PC-9 (cell line): ENCODE data around the gene APOB. TPM values are rescaled to one million over a fixed set of nuclear protein-coding genes. Genes with fewer than 3 reads are reported as not detected.

Experiments
- BruUV-seq: library from RNA; stranded (reverse); fragments of 400-500 nt; replicated peaks from 2 replicates; lab custom pipeline; 2021; lab: Mats Ljungman, UMichigan
- CTCF ChIA-PET: fragments of 300-600 bp; sonication (Branson Sonifier 250); formaldehyde crosslinking; loops from one replicate; lab custom pipeline; 2022; ENCODE audit warnings: antibody characterized with exemption; lab: Charles Lee
- POLR2A ChIA-PET: fragments of 300-600 bp; sonication (Branson Sonifier 250); formaldehyde crosslinking; loops from one replicate; lab custom pipeline; 2022; ENCODE audit warnings: antibody characterized with exemption; ENCODE audit not compliant: unreplicated experiment; lab: Charles Lee
- DNase-seq, 2 experiments: peaks; one replicate each; pipeline versions ENCODE4 v3.0.0 to v3.0.0-alpha.2; 2015 to 2022; ENCODE audit warnings: mixed read lengths in 1 of 2
- H2AFZ ChIP-seq: fragments of 200-600 bp; sonication (generic); 2 replicates; pipeline ENCODE4 v1.8.1; 2017; ENCODE audit warnings: antibody characterized with exemption
- H3F3A ChIP-seq: fragments of 200-600 bp; sonication (generic); 2 replicates; pipeline ENCODE4 v1.8.1; 2017; ENCODE audit warnings: antibody characterized with exemption, mild to moderate bottlenecking, low read depth; ENCODE audit not compliant: insufficient read depth
- H3K27ac ChIP-seq: fragments of 200-600 bp; sonication (generic); 2 replicates; pipeline ENCODE4 v1.6.1; 2016; ENCODE audit warnings: mixed run types
- H3K27me3 ChIP-seq: fragments of 200-600 bp; sonication (generic); 2 replicates; pipeline ENCODE4 v1.6.1; 2016; ENCODE audit warnings: low read depth, mixed run types; ENCODE audit not compliant: insufficient read depth
- H3K36me3 ChIP-seq: fragments of 200-600 bp; sonication (generic); 2 replicates; pipeline ENCODE4 v1.6.1; 2016; ENCODE audit warnings: low read depth, mixed run types
- H3K4me1 ChIP-seq: fragments of 200-600 bp; sonication (generic); replicated peaks from 2 replicates; pipeline ENCODE4 v1.6.1; 2016; ENCODE audit warnings: mixed run types; ENCODE audit not compliant: insufficient read depth
- H3K4me2 ChIP-seq: fragments of 200-600 bp; sonication (generic); 2 replicates; pipeline ENCODE4 v1.6.1; 2017; ENCODE audit warnings: mixed run types
- H3K4me3 ChIP-seq: fragments of 200-600 bp; sonication (generic); 2 replicates; pipeline ENCODE4 v1.6.1; 2016; ENCODE audit warnings: mixed run types
- H3K79me2 ChIP-seq: fragments of 200-600 bp; sonication (generic); 2 replicates; pipeline ENCODE4 v1.6.1; 2017; ENCODE audit warnings: low read depth, mixed run types
- H3K9me2 ChIP-seq: fragments of 200-600 bp; sonication (generic); 2 replicates; pipeline ENCODE4 v1.8.1; 2017; ENCODE audit warnings: mild to moderate bottlenecking; ENCODE audit not compliant: insufficient read depth
- H3K9me3 ChIP-seq: fragments of 200-600 bp; sonication (generic); 2 replicates; pipeline ENCODE4 v1.8.1; 2016; ENCODE audit warnings: low read depth; ENCODE audit not compliant: insufficient read depth
- H4K20me1 ChIP-seq: fragments of 200-600 bp; sonication (generic); 2 replicates; pipeline ENCODE4 v1.8.1; 2017; ENCODE audit not compliant: insufficient read depth
- EZH2 ChIP-seq: fragments of 200-600 bp; sonication (generic); IDR thresholded peaks from 2 replicates; pipeline ENCODE4 v1.8.0; 2017; ENCODE audit warnings: antibody characterized with exemption, low read depth
- intact Hi-C: fragments of 100-400 bp; cut with micrococcal nuclease; formaldehyde crosslinking; loops from one replicate; pipeline ENCODE4 v1.10.0; 2022; ENCODE audit not compliant: unreplicated experiment
- total RNA-seq: library from RNA; stranded (reverse); gene quantifications from 2 replicates; pipeline ENCODE4 v1.2.3, GENCODE V29; 2021
- TF ChIP-seq, protein P1 (sequence below): fragments of 200-600 bp; sonication (generic); conservative IDR thresholded peaks from 2 replicates; pipeline ENCODE4 v1.6.1; 2017; ENCODE audit warnings: mixed run types, antibody characterized with exemption, mild to moderate bottlenecking, moderate library complexity

Gene APOB
- total RNA-seq, 1 experiment from 2014 or later: not detected

DNA sequence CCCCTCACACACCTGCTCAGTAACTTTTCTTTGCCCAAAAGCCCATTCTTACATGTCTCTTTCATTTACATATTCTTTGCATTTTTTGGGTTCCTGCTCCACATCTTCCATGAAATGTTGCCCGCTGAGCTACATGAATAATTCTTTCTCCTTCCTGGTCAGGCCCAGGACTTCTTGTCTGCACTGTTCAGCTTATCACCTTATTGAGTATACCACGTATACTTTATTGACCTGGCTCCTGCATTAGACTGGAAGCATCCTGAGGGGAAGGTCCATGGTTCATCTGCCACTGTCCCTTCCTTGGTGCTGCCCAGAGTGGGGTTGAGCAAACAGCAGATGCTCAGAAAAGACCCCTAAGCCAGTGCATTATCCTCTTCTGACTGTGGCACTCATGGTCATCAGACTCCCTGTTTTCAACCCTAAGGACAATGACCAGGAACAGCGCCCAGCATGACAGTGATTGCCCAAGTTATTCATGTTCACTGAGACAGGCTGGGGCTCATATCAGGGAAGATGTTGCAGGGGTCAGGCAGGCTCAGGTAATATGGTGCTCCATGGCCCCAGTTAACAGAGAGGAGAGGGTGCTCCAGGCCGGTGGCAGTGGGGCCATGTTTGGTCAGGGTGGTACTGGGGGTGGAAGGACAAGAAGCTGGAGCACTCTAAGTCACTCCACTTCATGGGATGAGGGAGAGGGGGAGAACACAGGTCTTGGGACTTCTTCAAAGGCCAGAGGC is 7.7 kb downstream of the APOB start:
- H3K79me2 ChIP-seq: no peaks in the 10 kb centered on the region
- CTCF ChIA-PET: no interaction called here
- no peak for TF ChIP-seq EZH2
- TF ChIP-seq, protein P1, sequence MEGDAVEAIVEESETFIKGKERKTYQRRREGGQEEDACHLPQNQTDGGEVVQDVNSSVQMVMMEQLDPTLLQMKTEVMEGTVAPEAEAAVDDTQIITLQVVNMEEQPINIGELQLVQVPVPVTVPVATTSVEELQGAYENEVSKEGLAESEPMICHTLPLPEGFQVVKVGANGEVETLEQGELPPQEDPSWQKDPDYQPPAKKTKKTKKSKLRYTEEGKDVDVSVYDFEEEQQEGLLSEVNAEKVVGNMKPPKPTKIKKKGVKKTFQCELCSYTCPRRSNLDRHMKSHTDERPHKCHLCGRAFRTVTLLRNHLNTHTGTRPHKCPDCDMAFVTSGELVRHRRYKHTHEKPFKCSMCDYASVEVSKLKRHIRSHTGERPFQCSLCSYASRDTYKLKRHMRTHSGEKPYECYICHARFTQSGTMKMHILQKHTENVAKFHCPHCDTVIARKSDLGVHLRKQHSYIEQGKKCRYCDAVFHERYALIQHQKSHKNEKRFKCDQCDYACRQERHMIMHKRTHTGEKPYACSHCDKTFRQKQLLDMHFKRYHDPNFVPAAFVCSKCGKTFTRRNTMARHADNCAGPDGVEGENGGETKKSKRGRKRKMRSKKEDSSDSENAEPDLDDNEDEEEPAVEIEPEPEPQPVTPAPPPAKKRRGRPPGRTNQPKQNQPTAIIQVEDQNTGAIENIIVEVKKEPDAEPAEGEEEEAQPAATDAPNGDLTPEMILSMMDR: no peak
- H3K36me3 ChIP-seq: no peaks in the 10 kb centered on the region
- no peaks in the 10 kb centered on the region for H3F3A ChIP-seq
- H2AFZ ChIP-seq: no peak overlapping the region
- no peak overlapping the region for H3K27ac ChIP-seq
- no peaks in the 10 kb centered on the region for H4K20me1 ChIP-seq
- H3K4me1 ChIP-seq: no peaks in the 10 kb centered on the region
- H3K9me3 ChIP-seq: no peaks in the 10 kb centered on the region
- DNase-seq: no peak
- H3K27me3 ChIP-seq: peaks cover 27% of the 10 kb centered on the region
- no TSS peak for BruUV-seq
- intact Hi-C loops: no loop called here
- no peak overlapping the region for H3K4me2 ChIP-seq
- POLR2A ChIA-PET: no interaction called here
- no peak overlapping the region for H3K4me3 ChIP-seq
- no peaks in the 10 kb centered on the region for H3K9me2 ChIP-seq

DNA sequence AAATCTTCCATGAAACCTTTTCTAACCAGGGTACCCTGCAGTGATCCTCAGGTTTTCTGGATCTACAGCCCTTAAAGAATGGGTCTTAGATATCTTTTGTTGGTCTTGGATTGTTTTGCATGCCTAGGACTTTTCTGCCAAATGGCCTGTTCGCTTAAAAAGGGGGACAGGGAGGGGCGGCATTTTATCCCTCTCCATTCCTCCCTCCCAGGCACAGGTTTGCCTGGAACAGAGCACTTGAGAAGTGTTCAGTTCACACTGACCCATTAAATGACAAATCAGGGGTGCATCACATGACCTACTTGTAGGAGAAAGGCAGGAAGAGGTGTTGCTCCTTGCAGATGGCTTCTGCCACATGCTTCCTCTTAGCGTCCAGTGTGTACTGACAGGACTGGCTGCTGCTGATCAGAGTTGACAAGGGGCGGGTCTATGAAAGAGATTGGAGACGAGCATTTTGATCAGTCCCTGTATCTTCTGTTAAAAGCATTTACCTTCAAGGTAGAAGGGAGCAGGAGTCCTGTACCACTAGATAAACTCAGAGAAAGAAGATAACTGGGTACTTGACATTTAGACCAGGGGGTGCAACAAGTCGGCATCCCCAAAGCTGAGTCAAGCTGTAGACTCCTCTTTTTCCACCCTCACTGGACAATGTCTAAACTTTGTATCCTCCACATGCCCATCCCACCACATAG is 8.4 kb downstream of the APOB start:
- Histone ChIP-seq H3K79me2 (no peaks in the 10 kb centered on the region), H4K20me1 (no peaks in the 10 kb centered on the region), H3K4me3 (no peak overlapping the region), H3F3A (no peaks in the 10 kb centered on the region), H3K4me1 (no peaks in the 10 kb centered on the region), H3K36me3 (no peaks in the 10 kb centered on the region), H3K4me2 (no peak overlapping the region), H3K9me3 (no peaks in the 10 kb centered on the region), H3K9me2 (no peaks in the 10 kb centered on the region), H2AFZ (no peak overlapping the region), H3K27ac (no peak overlapping the region), H3K27me3 (peaks cover 20% of the 10 kb centered on the region; the same call in 1 of the 2 replicates)
- no TSS peak for BruUV-seq
- ChIA-PET CTCF (no interaction called here), POLR2A (no interaction called here)
- intact Hi-C loops: no loop called here
- DNase-seq: no peak
- TF ChIP-seq, protein P1: no peak
- no peak for TF ChIP-seq EZH2

DNA sequence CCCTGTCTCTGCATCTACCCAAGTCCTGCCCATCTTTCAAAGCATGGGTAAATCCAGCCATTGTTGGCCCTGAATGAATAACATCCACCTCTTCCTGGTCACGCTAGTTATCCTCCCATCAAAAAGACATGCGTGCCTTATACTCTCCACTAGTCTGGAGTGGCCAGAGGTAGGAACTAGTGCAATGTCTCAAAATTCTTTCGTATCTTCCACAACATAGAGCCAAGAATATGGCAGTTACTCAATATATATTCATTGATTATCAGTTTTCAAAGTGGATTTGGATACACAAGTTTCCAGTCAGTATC is 8.9 kb downstream of the APOB start:
- TF ChIP-seq EZH2: no peak
- TF ChIP-seq, protein P1: no peak
- H3K27me3 ChIP-seq: peaks cover 16% of the 10 kb centered on the region; the same call in 1 of the 2 replicates
- H3K9me3 ChIP-seq: no peaks in the 10 kb centered on the region
- no TSS peak for BruUV-seq
- H3K4me3 ChIP-seq: no peak overlapping the region
- no peaks in the 10 kb centered on the region for H3K9me2 ChIP-seq
- no peak for DNase-seq
- no peaks in the 10 kb centered on the region for H4K20me1 ChIP-seq
- H3K4me1 ChIP-seq: no peaks in the 10 kb centered on the region
- H3K4me2 ChIP-seq: no peak overlapping the region
- no peak overlapping the region for H3K27ac ChIP-seq
- ChIA-PET CTCF (no interaction called here), POLR2A (no interaction called here)
- no peaks in the 10 kb centered on the region for H3K36me3 ChIP-seq
- intact Hi-C loops: no loop called here
- no peaks in the 10 kb centered on the region for H3K79me2 ChIP-seq
- no peak overlapping the region for H2AFZ ChIP-seq
- H3F3A ChIP-seq: no peaks in the 10 kb centered on the region
